Bone marrow (tissue), 2 donors: ENCODE data around the gene PIP5K1B.
A peak's percentile ranks its signal among the peaks of the same experiment; 100 is the strongest.

Source experiments
- DNase-seq, 2 donors: peaks; one replicate each; lab custom pipeline; 2025; lab: John Stamatoyannopoulos, UW

The PIP5K1B gene

DNA sequence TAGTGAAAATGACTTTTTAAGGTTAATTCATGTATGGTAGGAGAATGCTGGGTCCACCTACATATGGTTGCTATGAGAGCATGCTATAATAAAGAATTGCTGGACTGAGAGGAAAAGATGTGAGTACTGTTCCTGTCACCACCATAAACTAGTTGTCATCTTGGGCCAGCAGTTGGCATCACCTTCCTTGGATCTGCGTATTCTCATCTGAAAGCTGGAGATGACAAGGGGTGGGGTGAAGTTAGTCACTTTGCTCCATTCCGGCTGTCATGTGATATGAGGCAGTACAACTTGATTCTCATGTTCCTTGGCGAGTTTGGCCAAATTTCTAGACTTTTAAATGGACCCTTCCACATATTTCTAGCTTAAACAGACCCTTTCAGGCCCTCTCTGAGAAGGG is 33.3 kb downstream of the PIP5K1B start:
- no peak for DNase-seq

DNA sequence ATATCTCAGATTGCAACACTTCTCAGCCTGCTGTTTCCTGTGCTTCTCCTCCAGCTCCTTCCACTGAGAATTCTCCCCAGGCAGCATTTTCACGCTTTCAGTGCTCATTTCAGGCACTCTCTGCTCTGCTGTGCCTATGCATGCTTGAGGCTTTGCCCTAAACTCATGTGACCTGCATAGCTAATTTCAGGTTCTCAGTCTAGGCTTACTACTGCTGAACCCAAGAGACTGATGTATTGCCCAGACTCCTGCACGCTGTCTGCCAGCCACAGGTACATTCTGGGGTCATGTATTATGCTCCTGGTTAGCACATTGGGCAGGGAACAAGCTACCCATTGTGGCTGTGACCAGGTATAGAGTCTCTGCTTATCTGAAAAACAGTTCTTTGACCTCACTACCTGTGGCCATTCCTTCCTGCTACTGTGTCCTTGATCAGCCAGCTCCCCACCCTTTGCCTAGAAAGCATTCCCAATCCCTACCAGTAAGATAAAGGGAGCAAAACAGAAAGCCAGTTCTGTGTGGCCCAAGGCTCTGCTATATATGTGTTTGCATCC is 34.7 kb downstream of the PIP5K1B start:
- peak in 1 of 2 donors; percentile 76 for DNase-seq

DNA sequence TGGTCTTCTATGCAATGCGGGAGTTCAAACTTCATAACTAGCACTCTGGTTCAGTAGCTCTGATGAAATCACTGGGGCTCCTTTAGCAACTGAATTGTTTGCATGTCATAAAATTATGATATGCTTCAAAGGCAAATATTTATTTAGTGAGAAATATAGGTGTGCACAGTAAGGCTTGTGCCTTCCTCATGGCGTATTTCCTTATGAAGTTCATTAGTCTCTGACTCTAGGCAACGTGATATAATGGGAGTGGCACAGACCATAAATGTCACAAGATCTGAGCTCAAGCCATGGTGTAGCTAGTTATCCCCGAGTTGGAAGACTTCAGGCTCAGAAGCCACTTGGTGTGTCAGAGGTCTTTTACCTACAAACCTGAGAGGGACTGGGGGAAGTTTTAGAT is 35.5 kb downstream of the PIP5K1B start:
- DNase-seq: no peak

DNA sequence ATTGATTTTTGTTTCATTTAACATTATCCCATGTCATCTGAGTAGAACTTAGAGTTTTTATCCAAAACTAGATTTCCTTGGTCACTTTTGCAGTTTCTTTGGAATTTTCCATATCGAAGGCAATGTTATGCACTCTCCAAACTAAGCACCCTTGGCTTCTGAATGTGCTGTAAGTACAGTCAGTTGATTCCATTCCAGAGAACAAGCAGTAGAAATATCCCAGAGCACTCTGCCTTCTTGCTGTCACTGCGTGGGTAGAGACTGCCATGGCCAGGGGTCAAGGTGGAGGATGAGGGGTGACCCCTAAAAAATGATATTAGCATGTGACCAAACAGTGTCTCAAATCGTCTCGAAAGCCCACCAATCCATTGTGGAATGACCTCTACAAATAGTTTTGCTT is 36.2 kb downstream of the PIP5K1B start:
- DNase-seq: no peak

DNA sequence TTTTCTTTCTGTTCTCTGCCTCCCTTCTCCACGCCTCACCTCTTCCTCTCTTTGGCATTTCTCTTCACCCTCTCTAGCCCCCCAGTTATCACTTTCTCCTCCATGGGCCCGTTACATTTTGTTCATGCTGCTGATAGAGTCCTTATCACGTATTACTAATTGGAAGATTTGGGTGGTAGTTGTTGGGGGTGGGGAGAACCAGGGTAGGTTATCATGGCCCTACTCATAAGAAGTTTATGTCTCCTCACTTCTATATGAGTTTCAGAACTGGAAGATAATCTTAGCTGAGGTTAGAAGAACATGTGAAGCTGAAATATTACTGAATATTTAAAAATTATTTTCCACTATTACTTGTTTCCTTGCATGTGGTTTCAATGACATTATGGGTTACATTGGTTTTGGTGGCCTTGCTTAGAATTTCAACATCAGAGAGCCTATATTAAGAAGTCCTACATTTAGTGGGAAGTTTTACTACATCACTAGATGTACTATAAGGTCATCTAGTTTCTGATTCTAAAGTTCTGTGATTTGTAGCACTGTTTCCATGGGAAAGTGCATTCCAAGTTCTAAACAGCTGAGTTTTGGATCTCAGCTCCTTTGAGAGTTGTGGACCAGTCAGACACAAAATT is 36.8 kb downstream of the PIP5K1B start:
- no peak for DNase-seq

DNA sequence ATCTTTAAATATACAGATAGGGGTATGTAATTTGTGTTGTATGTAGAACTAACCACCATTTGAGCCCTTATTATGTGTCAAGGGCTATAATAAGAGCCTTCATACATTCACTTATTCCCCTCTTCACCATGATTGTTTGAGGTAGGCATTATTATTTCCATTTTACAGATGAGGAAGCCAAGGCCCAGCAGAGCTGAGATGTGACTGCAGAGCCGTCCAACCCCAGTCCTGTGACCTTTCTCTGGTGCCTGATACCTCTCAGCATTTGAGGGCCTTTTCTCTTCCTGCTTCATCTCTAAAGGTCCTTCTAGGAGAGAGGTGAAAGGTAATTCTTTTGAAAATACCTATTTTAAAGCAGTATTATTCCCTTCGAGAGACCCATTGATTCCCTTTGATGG is 37.3 kb downstream of the PIP5K1B start:
- no peak for DNase-seq

DNA sequence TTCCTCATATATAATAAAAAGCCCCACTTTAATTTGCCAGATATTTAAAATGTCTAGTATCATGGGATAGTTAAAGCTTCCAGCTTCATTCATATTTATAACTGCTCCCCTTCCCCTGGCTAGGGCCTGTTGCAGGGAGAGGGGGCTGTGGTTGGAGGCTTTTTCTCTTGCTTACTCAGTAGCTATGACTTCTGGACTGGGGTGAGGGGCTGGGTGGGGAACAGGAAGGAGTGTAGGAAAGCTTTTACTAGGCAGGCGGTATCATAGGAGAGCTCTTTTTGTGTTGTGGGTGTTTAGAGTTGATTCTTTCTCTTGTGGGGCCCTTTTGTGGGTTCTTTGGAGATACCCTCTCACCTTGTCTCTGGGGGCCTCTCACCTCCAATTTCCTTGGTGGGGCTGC is 39.4 kb downstream of the PIP5K1B start:
- peak in 1 of 2 donors; percentile 39 for DNase-seq

DNA sequence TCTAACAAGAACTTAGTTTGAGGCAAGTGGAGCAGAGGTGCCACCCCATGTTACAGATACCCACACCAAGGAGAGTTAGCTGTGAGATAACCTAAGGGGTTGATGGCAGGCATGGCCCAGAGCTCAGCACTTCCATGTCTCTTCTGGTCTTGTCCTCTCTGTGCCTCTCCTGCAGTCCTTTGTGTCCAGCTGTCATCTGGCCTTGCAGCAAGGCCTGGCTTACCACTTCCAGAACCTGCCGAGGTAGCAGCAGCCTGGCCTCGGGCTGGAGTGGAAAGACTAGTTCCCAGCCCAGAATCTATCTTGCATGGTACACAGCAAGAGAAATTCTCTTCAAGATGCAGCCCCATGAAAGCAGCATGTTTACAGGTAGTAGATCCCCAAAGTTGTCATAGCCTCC is 41.5 kb downstream of the PIP5K1B start:
- no peak for DNase-seq

DNA sequence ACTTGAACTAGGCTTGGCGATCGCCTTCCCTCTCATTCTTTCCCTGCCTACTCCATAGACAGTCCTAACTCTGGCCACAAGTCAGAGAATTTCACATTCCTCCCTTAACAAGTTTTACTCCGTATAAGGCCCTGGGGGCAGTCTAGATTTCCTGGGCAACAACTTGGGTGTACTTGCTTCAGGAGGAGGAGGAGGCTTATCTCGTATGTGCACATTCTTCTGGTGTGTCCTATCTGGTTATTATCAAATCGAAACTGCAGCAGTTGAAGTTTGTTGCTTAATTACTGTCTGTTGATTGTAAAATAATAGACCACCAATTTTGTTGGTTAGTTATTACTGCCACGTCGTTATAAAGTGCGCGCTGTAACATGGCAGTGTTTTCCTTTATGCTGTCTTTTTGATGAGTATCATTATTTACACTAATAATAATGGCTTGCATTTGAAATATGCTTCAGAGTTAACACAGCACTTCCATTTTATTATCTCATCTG is 42.0 kb downstream of the PIP5K1B start:
- DNase-seq: no peak

DNA sequence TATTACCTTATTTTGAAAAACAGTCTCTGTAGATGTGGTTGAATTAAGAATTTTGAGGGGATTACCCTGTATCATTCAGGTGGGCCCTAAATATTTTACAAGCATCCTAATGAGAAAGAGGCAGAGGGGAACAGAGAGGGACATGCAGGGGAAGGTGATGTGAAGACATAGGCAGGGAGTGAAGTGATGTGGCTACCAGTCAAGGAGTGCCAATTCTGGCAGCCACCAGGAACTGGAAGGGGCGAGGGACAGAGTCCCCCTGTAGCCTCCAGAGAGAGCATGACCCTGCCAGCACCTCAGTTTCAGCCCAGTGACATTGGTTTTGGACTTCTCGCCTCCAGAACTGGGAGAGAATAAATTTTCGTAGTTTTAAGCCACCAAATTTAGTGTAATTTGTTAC is 44.1 kb downstream of the PIP5K1B start:
- no peak for DNase-seq

DNA sequence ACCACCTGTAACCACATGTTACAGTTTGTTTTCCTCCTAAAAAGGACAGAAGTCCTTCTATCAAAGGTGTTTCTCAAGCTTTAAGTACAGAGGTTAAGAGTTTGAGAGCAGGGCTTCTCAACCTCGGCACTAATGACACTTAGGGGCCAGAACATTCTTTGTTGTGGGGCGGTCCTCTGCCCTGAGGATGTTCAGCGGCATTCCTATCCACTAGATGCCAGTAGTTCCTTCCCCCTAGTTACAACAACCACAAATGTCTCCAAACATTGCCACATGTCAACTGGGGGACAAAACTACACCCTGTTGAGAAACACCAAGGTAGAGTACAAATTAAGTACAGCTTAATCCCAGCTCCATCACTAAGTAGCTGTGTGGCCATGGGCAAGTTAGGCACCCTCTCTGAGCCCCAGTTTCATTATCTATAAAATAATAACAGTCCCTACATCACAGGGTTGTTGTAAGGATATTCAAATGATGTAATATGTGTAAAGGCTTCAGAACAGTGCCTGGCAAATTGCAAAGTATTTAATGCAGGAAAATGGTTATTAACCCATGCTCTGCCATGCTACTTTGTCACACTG is 44.6 kb downstream of the PIP5K1B start:
- no peak for DNase-seq

DNA sequence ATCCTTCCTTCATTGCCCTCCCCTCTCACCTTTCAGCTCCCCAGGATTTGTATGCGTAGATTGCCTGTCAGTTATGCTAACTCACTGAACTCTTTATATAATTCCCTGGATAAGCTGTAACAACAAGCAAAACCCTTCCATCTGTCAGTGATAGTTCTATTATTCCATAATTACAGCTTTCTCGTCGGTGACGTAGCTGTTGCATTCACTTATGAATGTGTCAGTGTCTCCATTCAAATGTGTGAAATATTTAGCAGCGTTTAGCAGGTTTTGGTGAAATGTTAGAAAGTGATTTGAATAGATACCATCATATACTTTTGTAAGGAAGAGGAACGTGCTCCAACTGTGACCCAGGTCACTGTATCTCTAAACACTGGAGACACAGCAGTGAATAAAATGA is 45.2 kb downstream of the PIP5K1B start:
- no peak for DNase-seq

DNA sequence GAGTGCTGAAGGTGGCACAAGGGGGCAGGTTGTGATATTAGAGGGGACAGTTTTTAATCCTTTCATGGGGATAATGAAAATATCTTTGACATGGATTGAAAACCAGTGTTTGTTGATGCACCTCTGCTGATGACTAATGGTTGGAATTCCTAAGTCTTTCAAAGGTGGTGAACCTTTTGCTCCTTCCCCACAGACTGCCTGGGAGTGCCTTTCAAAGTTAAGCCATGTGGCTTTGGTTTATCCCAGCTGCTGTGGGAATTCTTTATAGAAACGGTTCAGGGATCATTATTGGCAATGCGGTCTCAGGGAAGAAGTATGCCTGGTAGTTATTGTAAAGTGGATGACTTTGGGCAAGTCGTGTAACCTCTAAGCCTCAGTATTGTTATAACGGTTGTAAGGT is 45.7 kb downstream of the PIP5K1B start:
- DNase-seq: no peak

DNA sequence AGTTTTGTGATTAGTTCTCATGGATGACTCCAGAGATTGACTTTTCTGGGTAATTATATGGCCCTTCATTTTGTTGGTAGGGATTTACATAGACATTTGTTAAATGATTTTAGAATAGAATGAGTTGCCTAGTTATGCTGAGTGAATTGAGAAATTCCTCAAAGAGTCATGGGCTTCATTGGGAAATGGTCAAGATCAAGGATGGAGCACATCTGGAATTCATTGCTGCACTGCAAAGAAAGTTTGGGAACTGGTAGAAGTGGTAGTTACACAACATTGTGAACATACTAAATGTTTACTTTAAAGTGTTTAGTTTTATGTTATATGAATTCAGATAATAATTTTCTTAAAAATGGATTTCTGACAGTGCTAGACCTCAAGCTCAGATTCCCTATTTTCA is 46.5 kb downstream of the PIP5K1B start:
- no peak for DNase-seq

DNA sequence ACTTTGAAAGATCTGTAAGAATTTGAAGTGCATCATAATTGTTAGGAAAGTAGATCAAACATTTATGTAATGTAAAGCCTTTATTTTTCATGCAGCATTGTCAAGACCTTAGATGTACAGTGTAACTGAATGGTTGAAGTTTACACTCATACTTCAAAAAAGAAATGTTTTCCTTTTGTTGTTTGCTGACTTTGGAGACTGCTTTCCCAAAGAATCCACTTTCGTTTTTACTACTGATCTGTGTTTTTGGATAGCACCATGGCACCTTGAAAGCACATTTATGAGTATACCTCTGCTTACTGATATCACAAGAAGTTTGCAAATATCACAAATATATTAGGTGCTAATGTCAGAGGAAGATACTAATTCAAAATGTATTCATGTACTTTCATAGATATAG is 50.0 kb downstream of the PIP5K1B start:
- DNase-seq: no peak

DNA sequence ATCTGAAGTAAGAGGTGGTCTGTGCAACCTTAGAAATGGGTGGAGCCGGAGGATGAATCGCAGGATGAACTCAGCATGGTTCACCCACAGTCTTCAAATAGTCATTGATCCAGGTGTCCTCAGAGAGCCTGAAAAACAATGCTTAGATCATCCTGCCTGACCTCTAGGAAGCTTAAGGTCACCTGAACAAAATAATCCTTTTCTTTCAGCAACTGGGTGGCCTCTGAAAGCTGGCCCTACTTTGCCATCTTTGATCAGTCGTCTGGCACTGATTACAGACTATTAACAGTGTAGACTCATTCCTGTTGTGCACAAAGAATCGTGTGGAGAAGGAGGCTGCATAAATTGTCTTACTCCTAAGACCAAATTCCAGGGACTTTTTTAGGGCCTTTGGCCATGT is 50.7 kb downstream of the PIP5K1B start:
- no peak for DNase-seq

DNA sequence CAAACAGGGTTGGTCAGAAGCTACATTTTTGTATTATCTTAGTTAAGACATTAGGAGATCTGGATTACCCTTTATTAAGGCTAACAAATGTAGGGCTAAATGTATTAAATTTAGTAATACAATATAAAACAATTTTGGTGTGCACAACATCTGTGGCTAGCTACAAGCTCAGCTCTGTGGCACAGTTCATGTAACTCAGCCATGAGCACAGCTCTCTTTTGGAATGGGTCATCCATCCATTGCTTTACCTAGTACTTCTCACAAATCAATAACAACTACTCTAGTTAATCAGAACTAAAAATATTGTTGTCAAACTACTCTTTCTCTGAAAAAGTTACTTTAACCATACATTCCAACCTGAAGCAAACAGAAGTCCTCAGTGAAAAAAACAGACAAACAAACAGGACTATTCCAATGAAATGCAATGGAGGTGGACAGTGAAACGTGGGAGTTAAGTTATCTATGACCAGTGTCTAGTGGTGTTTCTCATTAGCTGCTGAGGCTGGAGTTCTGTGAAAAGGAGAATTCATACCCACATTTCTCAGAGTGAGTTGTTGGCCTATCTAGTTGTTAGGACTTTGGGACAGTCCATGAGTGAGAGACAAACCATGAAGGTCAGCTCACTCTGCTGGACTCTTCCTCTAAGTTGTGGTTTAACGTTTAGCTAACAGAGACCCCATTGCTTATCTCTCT is 55.1 kb downstream of the PIP5K1B start:
- DNase-seq: no peak

DNA sequence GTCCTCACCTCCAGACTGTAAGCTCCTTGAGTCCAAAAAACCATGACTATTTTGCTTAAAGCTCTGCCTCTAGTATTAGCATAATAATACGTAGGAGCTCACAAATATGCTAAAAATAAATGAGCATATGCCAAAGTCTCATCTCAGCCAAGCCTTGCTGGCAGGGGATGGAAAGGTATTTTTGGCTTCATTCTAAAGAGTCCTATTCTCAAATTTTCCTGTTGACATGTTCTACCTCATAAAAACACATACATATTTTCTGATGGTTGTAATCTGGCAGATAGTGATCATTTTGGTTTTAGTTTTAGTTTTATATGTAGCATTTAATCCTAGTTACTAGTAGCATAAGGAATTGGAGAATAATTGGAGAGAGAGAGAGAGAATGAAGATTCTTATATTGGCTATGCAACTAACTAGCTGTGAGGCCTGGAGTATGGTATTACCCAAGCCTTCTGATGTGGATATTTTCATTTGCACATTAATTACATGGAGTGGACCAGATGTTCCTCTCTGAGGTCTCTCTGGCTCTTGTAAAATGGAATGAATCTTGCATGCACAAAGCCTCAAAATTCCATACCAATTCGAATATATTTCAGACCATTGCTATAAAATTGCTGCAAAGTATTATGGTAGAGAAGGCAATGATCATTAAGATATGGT is 55.8 kb downstream of the PIP5K1B start:
- DNase-seq: no peak

DNA sequence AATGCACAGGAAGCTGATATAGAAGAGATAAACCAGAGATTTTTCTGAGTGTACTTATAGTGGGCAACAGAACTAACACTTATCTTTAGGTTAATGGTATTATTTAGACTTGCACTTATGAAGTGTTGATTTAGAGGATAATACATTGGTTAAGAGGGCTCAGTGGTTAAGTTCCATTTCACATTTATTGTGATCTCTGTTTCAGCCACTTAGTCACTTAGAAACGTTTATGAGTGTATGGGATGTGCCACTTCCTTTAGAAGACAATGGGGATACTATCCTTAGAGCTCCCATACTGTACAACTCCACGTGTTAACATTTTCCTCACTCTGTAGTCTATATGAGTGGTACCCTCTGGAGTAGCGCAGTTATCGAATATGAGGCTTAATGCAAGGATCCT is 57.5 kb downstream of the PIP5K1B start:
- DNase-seq: no peak

DNA sequence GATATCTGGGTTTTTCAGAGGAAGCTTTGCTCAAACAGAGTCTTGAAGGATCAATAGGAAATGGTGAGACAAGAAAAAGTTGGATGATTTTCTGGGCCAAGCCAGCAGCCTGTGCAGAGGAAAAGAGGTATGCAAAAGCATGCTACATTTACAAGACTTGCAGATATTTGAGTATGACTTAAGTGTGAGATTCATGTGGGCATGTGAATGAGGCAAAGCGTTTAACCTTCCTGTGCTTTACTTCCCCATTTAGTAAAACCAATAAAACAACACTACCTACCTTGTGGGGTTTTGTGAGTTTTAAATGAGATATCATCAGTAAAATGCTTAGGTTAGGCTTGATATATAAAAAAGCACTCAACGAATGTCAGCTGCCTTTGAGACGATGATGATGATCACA is 58.1 kb downstream of the PIP5K1B start:
- DNase-seq: no peak

DNA sequence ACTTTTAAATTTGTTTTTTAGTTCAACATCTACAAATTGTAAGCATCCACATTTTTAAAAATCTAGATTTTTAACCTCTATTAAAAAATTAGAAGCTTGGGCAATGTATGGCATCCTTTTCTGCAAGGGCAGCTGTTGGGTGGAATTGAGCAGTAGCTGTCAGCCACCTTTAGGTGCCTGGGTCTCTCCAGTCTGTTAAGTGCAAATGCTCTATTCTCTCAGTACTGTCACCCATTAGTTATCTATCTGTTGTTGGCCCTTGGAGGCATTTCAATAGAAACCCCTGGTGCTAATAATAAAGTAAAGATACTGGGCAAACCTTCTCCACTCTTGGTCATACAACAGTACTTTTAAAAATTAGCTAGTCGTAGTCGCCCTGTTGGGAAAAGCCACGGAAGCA is 63.6 kb downstream of the PIP5K1B start:
- DNase-seq: no peak

DNA sequence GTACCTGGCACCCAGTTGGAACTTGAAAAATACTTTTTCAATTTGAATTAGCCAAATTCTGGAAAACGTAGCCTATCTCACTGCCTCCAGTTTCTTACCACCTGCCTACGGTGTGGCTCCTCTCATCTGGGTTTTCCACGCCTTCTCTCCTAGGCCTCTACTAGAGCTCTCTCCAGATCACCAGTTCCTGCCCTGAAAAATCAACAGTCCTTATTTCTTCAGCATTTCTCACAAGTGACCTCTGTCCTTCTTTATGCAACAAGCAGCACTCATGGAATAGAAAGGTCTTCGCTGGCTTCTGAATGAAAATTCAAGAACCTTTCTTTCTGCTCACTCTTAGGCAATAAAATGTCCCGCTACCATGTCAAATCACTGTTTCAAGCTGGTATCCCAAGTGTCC is 64.8 kb downstream of the PIP5K1B start:
- DNase-seq: no peak

DNA sequence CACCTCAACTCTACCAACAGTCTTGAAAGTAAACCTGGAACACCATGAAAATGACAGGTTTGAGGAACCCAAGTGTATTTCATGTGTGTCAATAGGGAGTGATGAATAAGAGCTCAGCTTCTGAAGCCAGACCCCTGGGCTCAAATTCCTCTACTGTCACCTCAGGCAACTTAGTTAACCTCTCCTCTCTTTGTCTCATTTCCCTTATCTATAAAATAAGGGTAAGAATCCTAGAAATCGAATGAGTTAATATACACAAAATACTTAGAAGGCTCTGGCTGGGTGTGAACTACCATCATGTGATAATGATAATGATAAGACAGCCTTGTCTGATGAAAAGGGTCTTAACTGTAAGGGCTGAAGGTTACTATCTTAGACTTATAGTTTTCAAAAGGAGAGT is 66.3 kb downstream of the PIP5K1B start:
- no peak for DNase-seq
